Natural killer cell (primary cell): ENCODE results near the gene BFSP2. TPM values are rescaled to one million over a fixed set of nuclear protein-coding genes. Genes with fewer than 3 reads are reported as not detected.
"Not testable (repeated sequence)": the region's sequence is repeated elsewhere in the genome, so short reads cannot be mapped to it uniquely, and the experiment has no call there.

Source experiments
- ATAC-seq, 3 donors: fragments of 150-1000 bp in 2 of 3; fragments of 200-7000 bp in 1 of 3; cut with Tn5 transposase; 1 replicate in 1 of 3; 2 replicates in 2 of 3; pipeline ENCODE4 v1.10.0; 2021; ENCODE audit warnings: mild to moderate bottlenecking in 2 of 3, moderate library complexity in 2 of 3
- DNase-seq, 2 donors: peaks; one replicate each; pipeline versions ENCODE4 v3.0.0 to v3.0.0-alpha.2; 2013 to 2021; ENCODE audit warnings: mixed read lengths in 1 of 2
- H3K27ac ChIP-seq: one replicate; pipeline ENCODE4 v1.5.1; 2013; ENCODE audit warnings: mild to moderate bottlenecking, low read length
- H3K27me3 ChIP-seq: one replicate; pipeline ENCODE4 v1.6.1; 2013; ENCODE audit warnings: low read length; ENCODE audit not compliant: control insufficient read depth, insufficient read depth
- H3K36me3 ChIP-seq: one replicate; pipeline ENCODE4 v1.6.1; 2013; ENCODE audit warnings: low read length; ENCODE audit not compliant: control insufficient read depth, insufficient read depth
- H3K4me1 ChIP-seq: one replicate; pipeline ENCODE4 v1.6.1; 2013; ENCODE audit warnings: low read length; ENCODE audit not compliant: control insufficient read depth, insufficient read depth
- H3K4me3 ChIP-seq: one replicate; pipeline ENCODE4 v1.5.1; 2013; ENCODE audit warnings: low read length
- H3K9me3 ChIP-seq: one replicate; pipeline ENCODE4 v1.6.1; 2013; ENCODE audit warnings: low read length; ENCODE audit not compliant: control insufficient read depth, insufficient read depth
- H3K27ac Mint-ChIP-seq, 2 donors: one replicate each; pipeline ENCODE4 v1.8.0; 2022; ENCODE audit warnings: mild to moderate bottlenecking in 2 of 2, mixed read lengths in 2 of 2, moderate library complexity in 1 of 2
- H3K27me3 Mint-ChIP-seq, 2 donors: one replicate each; pipeline ENCODE4 v1.8.0; 2022; ENCODE audit warnings: low read depth in 2 of 2, mixed read lengths in 2 of 2
- H3K36me3 Mint-ChIP-seq: one replicate; pipeline ENCODE4 v1.8.0; 2022; ENCODE audit warnings: mixed read lengths
- H3K4me1 Mint-ChIP-seq, 2 donors: one replicate each; pipeline ENCODE4 v1.8.0; 2022; ENCODE audit warnings: mixed read lengths in 2 of 2
- H3K4me3 Mint-ChIP-seq: one replicate; pipeline ENCODE4 v1.8.0; 2022; ENCODE audit warnings: mild to moderate bottlenecking, moderate library complexity, mixed read lengths
- H3K9me3 Mint-ChIP-seq, 2 donors: one replicate each; pipeline ENCODE4 v1.8.0; 2022; ENCODE audit warnings: mixed read lengths in 2 of 2
- WGBS: methylation state at CpG from one replicate; pipeline ENCODE4 v1.1.7; 2013; ENCODE audit warnings: missing lambda C conversion rate; ENCODE audit not compliant: insufficient coverage; 5-methylcytosine and 5-hydroxymethylcytosine counted together
- intact Hi-C: fragments of 100-400 bp; cut with micrococcal nuclease; formaldehyde crosslinking; loops from one replicate; pipeline ENCODE4 v1.14.2; 2022
- total RNA-seq, 4 donors: library from RNA; stranded (reverse); fragments of 120-200 nt in 1 of 4; gene quantifications; one replicate each; pipeline versions ENCODE4 v1.2.3 to v1.2.4, GENCODE V29; 2013 to 2022
- TF ChIP-seq, protein P1 (sequence below): fragments of 200-600 bp; IDR thresholded peaks from one replicate; pipeline ENCODE4 v1.8.0; 2022; ENCODE audit warnings: antibody characterized with exemption

BFSP2 gene
- total RNA-seq, 3 donors from 2014 or later (not counting 1 experiment from before 2014, with no cell fraction given): not detected

DNA sequence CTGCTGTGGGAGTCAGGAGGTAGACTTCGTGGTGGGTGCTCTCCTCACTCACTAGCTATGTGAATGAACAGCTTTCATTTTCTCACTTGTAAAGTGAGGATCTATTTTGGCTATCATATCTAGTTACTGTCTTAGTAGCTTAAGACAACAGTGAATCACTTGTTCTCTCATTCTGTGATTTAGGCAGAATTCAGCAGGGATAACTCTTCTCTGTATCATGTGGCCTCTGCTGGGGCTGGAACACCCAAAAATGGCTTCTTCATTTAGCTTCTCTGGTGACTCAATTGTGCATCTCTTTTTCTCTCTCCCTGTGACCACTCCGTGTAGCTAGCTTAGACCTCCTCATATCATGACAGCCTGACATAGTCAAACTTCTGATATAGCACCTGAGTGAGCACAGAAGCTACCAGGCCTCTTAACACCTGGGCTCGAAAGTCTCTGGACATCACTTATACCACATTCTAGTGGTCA is 68.4 kb downstream of the BFSP2 start:
- no peak overlapping the region for H3K4me3 Mint-ChIP-seq
- no peak for DNase-seq
- WGBS: 75% methylated on average over 2 of the region's 3 CpGs
- TF ChIP-seq, protein P1, sequence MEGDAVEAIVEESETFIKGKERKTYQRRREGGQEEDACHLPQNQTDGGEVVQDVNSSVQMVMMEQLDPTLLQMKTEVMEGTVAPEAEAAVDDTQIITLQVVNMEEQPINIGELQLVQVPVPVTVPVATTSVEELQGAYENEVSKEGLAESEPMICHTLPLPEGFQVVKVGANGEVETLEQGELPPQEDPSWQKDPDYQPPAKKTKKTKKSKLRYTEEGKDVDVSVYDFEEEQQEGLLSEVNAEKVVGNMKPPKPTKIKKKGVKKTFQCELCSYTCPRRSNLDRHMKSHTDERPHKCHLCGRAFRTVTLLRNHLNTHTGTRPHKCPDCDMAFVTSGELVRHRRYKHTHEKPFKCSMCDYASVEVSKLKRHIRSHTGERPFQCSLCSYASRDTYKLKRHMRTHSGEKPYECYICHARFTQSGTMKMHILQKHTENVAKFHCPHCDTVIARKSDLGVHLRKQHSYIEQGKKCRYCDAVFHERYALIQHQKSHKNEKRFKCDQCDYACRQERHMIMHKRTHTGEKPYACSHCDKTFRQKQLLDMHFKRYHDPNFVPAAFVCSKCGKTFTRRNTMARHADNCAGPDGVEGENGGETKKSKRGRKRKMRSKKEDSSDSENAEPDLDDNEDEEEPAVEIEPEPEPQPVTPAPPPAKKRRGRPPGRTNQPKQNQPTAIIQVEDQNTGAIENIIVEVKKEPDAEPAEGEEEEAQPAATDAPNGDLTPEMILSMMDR: no peak
- Histone ChIP-seq H3K4me3 (no peak overlapping the region), H3K36me3 (no peaks in the 10 kb centered on the region), H3K27ac (no peak overlapping the region), H3K9me3 (no peaks in the 10 kb centered on the region), H3K27me3 (no peaks in the 10 kb centered on the region), H3K4me1 (peaks cover 7% of the 10 kb centered on the region)
- no peaks in the 10 kb centered on the region for H3K9me3 Mint-ChIP-seq
- no peak overlapping the region for H3K27ac Mint-ChIP-seq
- peaks cover 0 to 7% of the 10 kb centered on the region in 2 donors for H3K4me1 Mint-ChIP-seq
- peaks cover 9 to 11% of the 10 kb centered on the region in 2 donors for H3K27me3 Mint-ChIP-seq
- H3K36me3 Mint-ChIP-seq: no peaks in the 10 kb centered on the region
- no peak for ATAC-seq
- intact Hi-C loops: no loop called here

DNA sequence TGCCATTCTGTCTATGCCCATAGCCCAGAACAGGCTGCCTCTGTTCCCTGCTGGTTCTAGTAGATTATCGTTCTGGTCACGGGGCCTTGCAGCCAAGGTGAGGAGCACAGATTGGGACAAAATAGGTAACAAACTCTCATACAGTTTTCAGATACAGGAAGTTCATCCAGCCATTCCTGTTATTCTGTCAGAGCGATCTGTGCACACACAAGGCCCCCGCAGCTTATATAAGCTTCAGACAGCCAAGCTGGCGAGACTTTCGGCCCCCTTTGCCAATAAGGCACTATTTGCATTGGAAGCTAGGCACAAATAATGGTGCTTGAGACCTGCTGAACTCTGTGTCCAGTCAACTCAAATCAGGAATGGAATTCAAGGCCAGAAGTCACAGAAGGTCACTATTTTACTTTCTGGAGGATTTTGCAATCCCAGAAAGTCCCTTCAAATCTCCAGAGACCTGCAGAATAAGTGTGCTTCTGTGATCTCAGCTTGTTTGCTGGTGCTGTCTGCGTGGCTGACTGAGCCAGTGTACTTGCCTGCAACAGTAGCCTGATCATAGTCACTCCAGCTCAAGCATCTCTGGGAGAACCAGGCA is 69.4 kb downstream of the BFSP2 start:
- no peaks in the 10 kb centered on the region for H3K36me3 ChIP-seq
- no peak overlapping the region for H3K4me3 ChIP-seq
- Mint-ChIP-seq H3K9me3 (no peaks in the 10 kb centered on the region), H3K27ac (no peak overlapping the region), H3K36me3 (no peaks in the 10 kb centered on the region), H3K4me1 (peaks cover 0 to 7% of the 10 kb centered on the region in 2 donors), H3K4me3 (no peak overlapping the region), H3K27me3 (peaks cover 9 to 11% of the 10 kb centered on the region in 2 donors)
- H3K27me3 ChIP-seq: no peaks in the 10 kb centered on the region
- DNase-seq: no peak
- no peak for ATAC-seq
- no peak overlapping the region for H3K27ac ChIP-seq
- TF ChIP-seq, protein P1: no peak
- 89% methylated on average over 7 of the region's 7 CpGs for WGBS
- intact Hi-C loops: no loop called here
- H3K9me3 ChIP-seq: no peaks in the 10 kb centered on the region
- H3K4me1 ChIP-seq: peaks cover 8% of the 10 kb centered on the region

GRCh38 chr3:133472242-133472641 is 72.4 kb downstream of the BFSP2 start:
- Mint-ChIP-seq H3K4me1 (peaks cover 0 to 7% of the 10 kb centered on the region in 2 donors), H3K27ac (no peak overlapping the region), H3K9me3 (no peaks in the 10 kb centered on the region), H3K27me3 (peaks cover 9 to 11% of the 10 kb centered on the region in 2 donors), H3K4me3 (no peak overlapping the region), H3K36me3 (no peaks in the 10 kb centered on the region)
- WGBS: 91% methylated on average over 24 of the region's 24 CpGs
- no peaks in the 10 kb centered on the region for H3K9me3 ChIP-seq
- H3K4me1 ChIP-seq: peaks cover 8% of the 10 kb centered on the region
- ATAC-seq: no peak
- H3K27me3 ChIP-seq: no peaks in the 10 kb centered on the region
- intact Hi-C loops: no loop called here
- DNase-seq: no peak
- no peak overlapping the region for H3K27ac ChIP-seq
- no peak overlapping the region for H3K4me3 ChIP-seq
- TF ChIP-seq, protein P1: no peak
- H3K36me3 ChIP-seq: no peaks in the 10 kb centered on the region

DNA sequence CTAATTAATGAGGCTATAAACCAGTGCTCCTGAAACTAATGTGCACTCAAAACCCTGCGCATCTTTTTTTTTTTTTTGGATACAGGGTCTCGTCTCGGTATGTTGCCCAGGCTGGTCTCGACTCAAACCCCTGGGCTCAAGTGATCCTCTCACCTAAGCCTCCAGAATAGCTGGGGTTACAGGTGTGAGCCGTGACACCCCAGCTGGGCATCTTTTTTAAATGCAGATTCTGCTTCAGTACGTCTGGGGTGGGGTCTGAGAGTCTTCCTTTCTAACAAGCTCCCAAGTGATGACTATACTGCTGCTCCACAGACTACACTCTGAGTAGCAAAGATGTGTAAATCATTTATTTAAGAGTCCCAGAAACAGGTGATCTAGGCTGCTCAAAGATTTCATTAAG is 73.0 kb downstream of the BFSP2 start:
- Mint-ChIP-seq H3K36me3 (no peaks in the 10 kb centered on the region), H3K27ac (no peak overlapping the region), H3K4me1 (peaks cover 0 to 7% of the 10 kb centered on the region in 2 donors), H3K27me3 (peaks cover 9 to 11% of the 10 kb centered on the region in 2 donors), H3K4me3 (no peak overlapping the region), H3K9me3 (no peaks in the 10 kb centered on the region)
- intact Hi-C loops: no loop called here
- Histone ChIP-seq H3K27me3 (no peaks in the 10 kb centered on the region), H3K27ac (no peak overlapping the region), H3K36me3 (no peaks in the 10 kb centered on the region), H3K9me3 (no peaks in the 10 kb centered on the region), H3K4me1 (peaks cover 8% of the 10 kb centered on the region), H3K4me3 (no peak overlapping the region)
- 93% methylated on average over 5 of the region's 6 CpGs for WGBS
- TF ChIP-seq, protein P1: no peak
- DNase-seq (no peak), ATAC-seq (no peak)

GRCh38 chr3:133473472-133474191 is 73.8 kb downstream of the BFSP2 start:
- H3K9me3 Mint-ChIP-seq, H3K4me1 ChIP-seq, H3K9me3 ChIP-seq, H3K4me3 Mint-ChIP-seq, H3K36me3 Mint-ChIP-seq, H3K27ac Mint-ChIP-seq, H3K4me3 ChIP-seq, intact Hi-C loops, H3K27me3 ChIP-seq, DNase-seq, H3K27ac ChIP-seq, H3K36me3 ChIP-seq, H3K4me1 Mint-ChIP-seq, ATAC-seq: not testable (repeated sequence)
- WGBS: no CpG with 5 or more reads among the region's 5 CpGs
- H3K27me3 Mint-ChIP-seq: peaks cover 9 to 11% of the 10 kb centered on the region in 2 donors
